Esophagus muscularis mucosa (tissue), 4 donors: ENCODE measurements around the gene DR1.

ENCODE experiments used
- EP300 ChIP-seq: sonication (generic); formaldehyde crosslinking; IDR thresholded peaks from one replicate; pipeline ENCODE4 v1.6.1; 2017; ENCODE audit warnings: antibody characterized with exemption
- POLR2A ChIP-seq: fragments of 450-650 bp; IDR thresholded peaks from one replicate; pipeline ENCODE4 v1.6.1; 2017; ENCODE audit warnings: antibody characterized with exemption, moderate library complexity, mild to moderate bottlenecking, low read depth
- POLR2AphosphoS5 ChIP-seq, 2 donors: sonication (generic); formaldehyde crosslinking; IDR thresholded peaks; one replicate each; pipeline ENCODE4 v1.6.1; 2017; ENCODE audit warnings: antibody characterized with exemption in 2 of 2
- TF ChIP-seq, protein P1 (sequence below), 3 experiments: fragments of 200-600 bp in 2 of 3; fragments of 450-650 bp in 1 of 3; sonication (generic) in 2 of 3; IDR thresholded peaks; one replicate each; pipeline ENCODE4 v1.5.1; 2017 to 2019; ENCODE audit warnings: antibody characterized with exemption in 3 of 3, mild to moderate bottlenecking in 2 of 3, moderate library complexity in 1 of 3

GRCh38 chr1:93362237-93362636 lies 16.5 kb downstream of the DR1 start:
- TF ChIP-seq, protein P1, sequence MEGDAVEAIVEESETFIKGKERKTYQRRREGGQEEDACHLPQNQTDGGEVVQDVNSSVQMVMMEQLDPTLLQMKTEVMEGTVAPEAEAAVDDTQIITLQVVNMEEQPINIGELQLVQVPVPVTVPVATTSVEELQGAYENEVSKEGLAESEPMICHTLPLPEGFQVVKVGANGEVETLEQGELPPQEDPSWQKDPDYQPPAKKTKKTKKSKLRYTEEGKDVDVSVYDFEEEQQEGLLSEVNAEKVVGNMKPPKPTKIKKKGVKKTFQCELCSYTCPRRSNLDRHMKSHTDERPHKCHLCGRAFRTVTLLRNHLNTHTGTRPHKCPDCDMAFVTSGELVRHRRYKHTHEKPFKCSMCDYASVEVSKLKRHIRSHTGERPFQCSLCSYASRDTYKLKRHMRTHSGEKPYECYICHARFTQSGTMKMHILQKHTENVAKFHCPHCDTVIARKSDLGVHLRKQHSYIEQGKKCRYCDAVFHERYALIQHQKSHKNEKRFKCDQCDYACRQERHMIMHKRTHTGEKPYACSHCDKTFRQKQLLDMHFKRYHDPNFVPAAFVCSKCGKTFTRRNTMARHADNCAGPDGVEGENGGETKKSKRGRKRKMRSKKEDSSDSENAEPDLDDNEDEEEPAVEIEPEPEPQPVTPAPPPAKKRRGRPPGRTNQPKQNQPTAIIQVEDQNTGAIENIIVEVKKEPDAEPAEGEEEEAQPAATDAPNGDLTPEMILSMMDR (IDR thresholded peaks at IDR 0.05), result no peak
- no peak for TF ChIP-seq POLR2AphosphoS5 (IDR thresholded peaks at IDR 0.05)
- TF ChIP-seq POLR2A, result no peak
- TF ChIP-seq EP300, result no peak
